ENCODE results near the gene MYH10. TPM values are rescaled to one million over a fixed set of nuclear protein-coding genes. Genes with fewer than 3 reads are reported as not detected.

Gene MYH10
- total and polyA plus RNA-seq, 8 donors, result 1.8 to 104 (median 11.2) TPM

DNA sequence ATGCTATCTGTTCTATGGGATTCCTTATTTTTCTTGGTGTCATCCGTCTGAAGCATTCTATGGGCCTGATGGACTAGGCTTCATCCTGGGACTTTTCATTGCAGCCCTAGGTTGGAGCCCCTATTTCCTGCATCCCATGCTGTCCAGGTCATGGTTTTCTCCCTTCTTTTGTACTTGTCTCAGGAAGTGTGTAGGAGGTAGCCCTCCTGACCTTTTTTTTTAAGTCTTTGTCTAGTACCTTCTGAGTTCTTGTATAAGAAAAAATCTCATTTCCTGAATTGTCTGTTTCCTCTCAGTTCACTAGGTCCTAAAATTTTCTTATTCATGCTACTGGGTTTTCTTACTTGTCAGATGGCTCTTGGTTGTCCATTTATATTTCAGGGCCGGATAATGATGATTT lies 188.8 kb downstream of the MYH10 start:
- no peaks in the 10 kb centered on the region for H3K9me3 ChIP-seq
- DNase-seq, result no peak
- H3K4me3 ChIP-seq, result no peak overlapping the region
- no peaks in the 10 kb centered on the region for H3K27me3 ChIP-seq
- peaks cover 7 to 57% (median 45%) of the 10 kb centered on the region in 4 donors for H3K36me3 ChIP-seq
- no peak overlapping the region for H3K27ac ChIP-seq
- peaks cover 15 to 70% (median 40%) of the 10 kb centered on the region in 4 donors for H3K4me1 ChIP-seq
- TF ChIP-seq POLR2A (IDR thresholded peaks at IDR 0.05) (no peak), POLR2AphosphoS5 (IDR thresholded peaks at IDR 0.05) (no peak), EP300 (IDR thresholded peaks at IDR 0.05) (no peak)
- TF ChIP-seq, protein P1, sequence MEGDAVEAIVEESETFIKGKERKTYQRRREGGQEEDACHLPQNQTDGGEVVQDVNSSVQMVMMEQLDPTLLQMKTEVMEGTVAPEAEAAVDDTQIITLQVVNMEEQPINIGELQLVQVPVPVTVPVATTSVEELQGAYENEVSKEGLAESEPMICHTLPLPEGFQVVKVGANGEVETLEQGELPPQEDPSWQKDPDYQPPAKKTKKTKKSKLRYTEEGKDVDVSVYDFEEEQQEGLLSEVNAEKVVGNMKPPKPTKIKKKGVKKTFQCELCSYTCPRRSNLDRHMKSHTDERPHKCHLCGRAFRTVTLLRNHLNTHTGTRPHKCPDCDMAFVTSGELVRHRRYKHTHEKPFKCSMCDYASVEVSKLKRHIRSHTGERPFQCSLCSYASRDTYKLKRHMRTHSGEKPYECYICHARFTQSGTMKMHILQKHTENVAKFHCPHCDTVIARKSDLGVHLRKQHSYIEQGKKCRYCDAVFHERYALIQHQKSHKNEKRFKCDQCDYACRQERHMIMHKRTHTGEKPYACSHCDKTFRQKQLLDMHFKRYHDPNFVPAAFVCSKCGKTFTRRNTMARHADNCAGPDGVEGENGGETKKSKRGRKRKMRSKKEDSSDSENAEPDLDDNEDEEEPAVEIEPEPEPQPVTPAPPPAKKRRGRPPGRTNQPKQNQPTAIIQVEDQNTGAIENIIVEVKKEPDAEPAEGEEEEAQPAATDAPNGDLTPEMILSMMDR (IDR thresholded peaks at IDR 0.05), result no peak
- 83 to 91% (median 87%) methylated on average over 2 of the region's 2 CpGs for WGBS, 5 donors
- intact Hi-C loops (cut with DNase I; ENCODE audit: low total_unique reads), result no loop called here

DNA sequence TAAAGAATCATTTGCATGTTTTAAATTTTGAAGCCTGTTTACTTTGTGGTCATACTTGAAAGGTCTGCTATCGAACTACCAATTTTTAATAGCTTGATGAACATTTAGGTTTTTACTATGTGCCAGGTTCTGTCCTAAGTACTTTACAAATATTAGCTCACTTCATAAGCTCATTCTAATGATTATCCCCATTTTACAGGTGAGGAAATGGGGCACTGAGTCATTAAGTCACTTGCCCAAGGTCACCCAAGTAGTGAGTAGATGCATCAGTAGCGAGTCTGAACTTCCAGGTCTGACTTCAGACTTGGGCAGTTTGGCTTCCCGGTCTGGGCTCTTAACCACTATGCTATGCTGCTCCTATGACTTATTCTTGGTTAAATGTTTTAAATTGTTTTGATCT lies 190.8 kb downstream of the MYH10 start:
- DNase-seq, result no peak
- Histone ChIP-seq H3K9me3 (no peaks in the 10 kb centered on the region), H3K27ac (no peak overlapping the region), H3K27me3 (no peaks in the 10 kb centered on the region), H3K36me3 (peaks cover 0 to 37% (median 26%) of the 10 kb centered on the region in 4 donors), H3K4me3 (no peak overlapping the region), H3K4me1 (peaks cover 16 to 74% (median 42%) of the 10 kb centered on the region in 4 donors)
- TF ChIP-seq, protein P1 (IDR thresholded peaks at IDR 0.05), result no peak
- no peak for TF ChIP-seq EP300 (IDR thresholded peaks at IDR 0.05)
- TF ChIP-seq POLR2A (IDR thresholded peaks at IDR 0.05), result no peak
- TF ChIP-seq POLR2AphosphoS5 (IDR thresholded peaks at IDR 0.05), result no peak
- 89 to 98% (median 97%) methylated on average over 3 of the region's 3 CpGs for WGBS, 5 donors
- intact Hi-C loops (cut with DNase I; ENCODE audit: low total_unique reads), result no loop called here

DNA sequence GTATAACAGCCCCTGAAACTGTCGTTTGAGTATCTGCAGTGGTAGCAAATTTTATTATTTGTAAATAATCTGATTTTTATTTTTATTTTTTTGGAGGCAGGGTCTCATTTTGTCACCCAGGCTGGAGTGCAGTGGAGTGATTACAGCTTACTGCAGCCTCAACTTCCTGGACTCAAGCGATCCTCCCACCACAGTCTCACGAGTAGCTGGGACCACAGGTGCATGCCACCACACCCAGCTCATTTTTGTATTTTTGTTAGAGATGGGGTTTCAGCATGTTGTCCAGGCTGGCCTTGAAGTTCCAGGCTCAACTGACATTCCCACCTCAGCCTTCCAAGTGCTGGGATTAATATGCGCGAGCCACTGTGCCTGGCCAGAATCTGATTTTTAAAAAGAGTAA lies 192.1 kb downstream of the MYH10 start:
- Histone ChIP-seq H3K27me3 (no peaks in the 10 kb centered on the region), H3K27ac (no peak overlapping the region), H3K4me3 (no peak overlapping the region), H3K4me1 (peaks cover 16 to 66% (median 40%) of the 10 kb centered on the region in 4 donors), H3K9me3 (no peaks in the 10 kb centered on the region), H3K36me3 (peaks cover 0 to 26% (median 15%) of the 10 kb centered on the region in 4 donors)
- no peak for DNase-seq
- no peak for TF ChIP-seq POLR2AphosphoS5 (IDR thresholded peaks at IDR 0.05)
- TF ChIP-seq, protein P1 (IDR thresholded peaks at IDR 0.05), result no peak
- no peak for TF ChIP-seq EP300 (IDR thresholded peaks at IDR 0.05)
- no peak for TF ChIP-seq POLR2A (IDR thresholded peaks at IDR 0.05)
- intact Hi-C loops (cut with DNase I; ENCODE audit: low total_unique reads), result no loop called here
- WGBS, 5 donors, result 79 to 86% (median 84%) methylated on average over 5 of the region's 5 CpGs

DNA sequence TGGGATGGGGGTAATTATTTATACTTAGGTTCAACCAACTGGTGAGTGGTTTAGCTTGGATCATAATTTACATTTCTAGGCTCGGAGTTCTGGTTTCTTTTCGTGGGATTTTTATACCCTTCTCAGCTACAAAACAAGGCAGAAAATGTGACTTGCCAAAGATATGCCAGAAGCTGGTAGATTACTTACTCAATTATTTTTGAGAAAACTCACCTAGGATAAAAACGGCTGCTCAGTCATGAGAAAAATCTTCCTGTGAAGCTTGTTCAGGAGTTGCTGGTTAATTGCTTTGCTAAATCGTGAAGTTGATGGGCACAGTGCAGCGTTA lies 193.7 kb downstream of the MYH10 start:
- intact Hi-C loops (cut with DNase I; ENCODE audit: low total_unique reads), result no loop called here
- DNase-seq, result no peak
- Histone ChIP-seq H3K4me1 (peaks cover 16 to 54% (median 32%) of the 10 kb centered on the region in 4 donors), H3K27ac (peak overlapping the region in 4 of 5 donors; percentile 99 to 100 (median 100)), H3K9me3 (no peaks in the 10 kb centered on the region), H3K4me3 (peak overlapping the region; percentile 63 to 91 (median 88)), H3K36me3 (peaks cover 0 to 26% (median 15%) of the 10 kb centered on the region in 4 donors), H3K27me3 (no peaks in the 10 kb centered on the region)
- WGBS, 5 donors, result 14 to 19% (median 16%) methylated on average over 5 of the region's 5 CpGs
- TF ChIP-seq, protein P1 (IDR thresholded peaks at IDR 0.05), result no peak
- no peak for TF ChIP-seq POLR2A (IDR thresholded peaks at IDR 0.05)
- TF ChIP-seq POLR2AphosphoS5 (IDR thresholded peaks at IDR 0.05), result no peak
- no peak for TF ChIP-seq EP300 (IDR thresholded peaks at IDR 0.05)

Measured in stomach (tissue), 9 donors.